HG03469 (cell line): ENCODE data around the gene DGKI.

Source experiments
- ATAC-seq: cut with Tn5 transposase; IDR thresholded peaks from one replicate; pipeline ENCODE4 v1.9.1; 2021; ENCODE audit warnings: mild to moderate bottlenecking, moderate library complexity, moderate number of reproducible peaks; ENCODE audit not compliant: unreplicated experiment

The DGKI gene

GRCh38 chr7:137441451-137441850, 405.3 kb downstream of the DGKI start:
- ATAC-seq = no peak

GRCh38 chr7:137439829-137440825, 406.6 kb downstream of the DGKI start:
- no peak for ATAC-seq

- no peak for ATAC-seq
These were observed 411.8 kb downstream of the DGKI start for GRCh38 chr7:137434946-137435345.

- no peak for ATAC-seq
These were observed 412.2 kb downstream of the DGKI start for GRCh38 chr7:137434530-137434929.

GRCh38 chr7:137423321-137423720, 423.5 kb downstream of the DGKI start:
- no peak for ATAC-seq

GRCh38 chr7:137421366-137421765, 425.4 kb downstream of the DGKI start:
- no peak for ATAC-seq

- no peak for ATAC-seq
These were observed 427.9 kb downstream of the DGKI start for GRCh38 chr7:137418841-137419240.

- ATAC-seq = no peak
These were observed 429.3 kb downstream of the DGKI start for GRCh38 chr7:137417464-137417863.

GRCh38 chr7:137413901-137414300, 432.9 kb downstream of the DGKI start:
- no peak for ATAC-seq

- no peak for ATAC-seq
These were observed 435.3 kb downstream of the DGKI start for GRCh38 chr7:137411446-137411845.

GRCh38 chr7:137408126-137408525, 438.6 kb downstream of the DGKI start:
- no peak for ATAC-seq

- no peak for ATAC-seq
These were observed 439.7 kb downstream of the DGKI start for GRCh38 chr7:137407078-137407477.

GRCh38 chr7:137404660-137405317, 442.0 kb downstream of the DGKI start:
- no peak for ATAC-seq

GRCh38 chr7:137403353-137403695, 443.4 kb downstream of the DGKI start:
- ATAC-seq = no peak

GRCh38 chr7:137402536-137403352, 444.0 kb downstream of the DGKI start:
- ATAC-seq = no peak

- no peak for ATAC-seq
These were observed 446.6 kb downstream of the DGKI start for GRCh38 chr7:137399827-137400823.

- ATAC-seq = no peak
These were observed 450.7 kb downstream of the DGKI start for GRCh38 chr7:137396051-137396450.

- ATAC-seq = no peak
These were observed 451.4 kb downstream of the DGKI start for GRCh38 chr7:137395420-137395819.

- ATAC-seq = no peak
These were observed 453.2 kb downstream of the DGKI start for GRCh38 chr7:137393570-137393969.

GRCh38 chr7:137390076-137390475, 456.7 kb downstream of the DGKI start:
- ATAC-seq = no peak
